Fibroblast of lung (primary cell): ENCODE results near the gene CYP4F12.

Experiments
- EZH2 ChIP-seq: IDR thresholded peaks from 2 replicates; pipeline ENCODE4 v1.5.1; 2012; ENCODE audit warnings: low read length, control low read depth, mild to moderate bottlenecking; ENCODE audit errors: missing control alignments
- TF ChIP-seq, protein P1 (sequence below), 2 donors: IDR thresholded peaks in 1 of 2; conservative IDR thresholded peaks in 1 of 2; 1 replicate in 1 of 2; 2 replicates in 1 of 2; pipeline ENCODE4 v1.5.1; 2011 to 2012; ENCODE audit warnings: low read length in 2 of 2, control low read depth in 1 of 2, inconsistent platforms in 1 of 2, low read depth in 1 of 2, mild to moderate bottlenecking in 1 of 2

DNA sequence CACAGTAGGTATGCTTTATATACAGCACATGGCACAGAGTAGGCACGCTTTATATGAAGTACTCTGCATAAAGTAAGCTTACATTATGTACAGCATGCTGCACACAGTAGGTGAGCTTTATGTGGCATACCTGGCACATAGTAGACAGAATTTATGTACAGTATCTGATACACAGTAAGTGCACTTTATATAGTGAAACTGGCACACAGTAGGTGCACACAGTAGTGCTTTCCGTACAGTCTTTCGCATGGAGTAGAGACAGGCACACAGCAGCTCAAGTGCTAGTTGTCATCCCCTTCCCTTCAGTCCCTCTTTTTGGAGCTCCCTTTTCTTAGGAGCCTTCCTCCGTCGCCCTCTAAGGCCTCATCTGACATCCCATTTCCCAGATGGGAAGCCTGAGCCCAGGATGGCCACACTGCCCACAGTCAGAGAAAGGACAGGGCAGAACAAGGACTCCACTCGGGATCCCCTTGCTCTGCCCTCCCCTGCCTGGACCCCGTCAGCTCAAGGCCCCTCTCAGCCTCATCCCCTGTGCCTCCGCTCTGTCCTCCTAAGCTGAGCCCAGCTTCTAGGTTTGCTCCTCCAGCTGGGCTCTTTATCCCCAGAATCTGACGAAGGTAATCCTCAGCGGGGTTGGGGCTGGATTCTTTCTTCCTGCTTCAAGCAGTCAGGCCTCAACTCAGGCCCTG lies 852 bp upstream of the CYP4F12 start:
- TF ChIP-seq, protein P1, sequence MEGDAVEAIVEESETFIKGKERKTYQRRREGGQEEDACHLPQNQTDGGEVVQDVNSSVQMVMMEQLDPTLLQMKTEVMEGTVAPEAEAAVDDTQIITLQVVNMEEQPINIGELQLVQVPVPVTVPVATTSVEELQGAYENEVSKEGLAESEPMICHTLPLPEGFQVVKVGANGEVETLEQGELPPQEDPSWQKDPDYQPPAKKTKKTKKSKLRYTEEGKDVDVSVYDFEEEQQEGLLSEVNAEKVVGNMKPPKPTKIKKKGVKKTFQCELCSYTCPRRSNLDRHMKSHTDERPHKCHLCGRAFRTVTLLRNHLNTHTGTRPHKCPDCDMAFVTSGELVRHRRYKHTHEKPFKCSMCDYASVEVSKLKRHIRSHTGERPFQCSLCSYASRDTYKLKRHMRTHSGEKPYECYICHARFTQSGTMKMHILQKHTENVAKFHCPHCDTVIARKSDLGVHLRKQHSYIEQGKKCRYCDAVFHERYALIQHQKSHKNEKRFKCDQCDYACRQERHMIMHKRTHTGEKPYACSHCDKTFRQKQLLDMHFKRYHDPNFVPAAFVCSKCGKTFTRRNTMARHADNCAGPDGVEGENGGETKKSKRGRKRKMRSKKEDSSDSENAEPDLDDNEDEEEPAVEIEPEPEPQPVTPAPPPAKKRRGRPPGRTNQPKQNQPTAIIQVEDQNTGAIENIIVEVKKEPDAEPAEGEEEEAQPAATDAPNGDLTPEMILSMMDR (conservative IDR thresholded peaks at IDR 0.05 in 1 of 2, IDR thresholded peaks at IDR 0.05 in 1 of 2; ENCODE audit: low read depth in 1 of 2, low read length in 2 of 2) = no peak
- no peak for TF ChIP-seq EZH2
